Activated CD4-positive, alpha-beta T cell treated with anti-CD3 and anti-CD28 coated beads, Interleukin-10, Interleukin-2, amounts not matched to agents 100 ng/mL and 50 ng/mL, durations not matched to agents 16 hours and 8 hours (primary cell): ENCODE measurements around the gene ALPI.
"Not testable (repeated sequence)": the region's sequence is repeated elsewhere in the genome, so short reads cannot be mapped to it uniquely, and the experiment has no call there.

ENCODE experiments used
- DNase-seq: peaks from one replicate; pipeline ENCODE4 v3.0.0-alpha.2; 2020

ALPI gene

GRCh38 chr2:232443669-232444408 lies 12.1 kb upstream of the ALPI start:
- DNase-seq = not testable (repeated sequence)

- DNase-seq = peak; percentile 90
Measured at GRCh38 chr2:232444409-232445148, 11.4 kb upstream of the ALPI start.

DNA sequence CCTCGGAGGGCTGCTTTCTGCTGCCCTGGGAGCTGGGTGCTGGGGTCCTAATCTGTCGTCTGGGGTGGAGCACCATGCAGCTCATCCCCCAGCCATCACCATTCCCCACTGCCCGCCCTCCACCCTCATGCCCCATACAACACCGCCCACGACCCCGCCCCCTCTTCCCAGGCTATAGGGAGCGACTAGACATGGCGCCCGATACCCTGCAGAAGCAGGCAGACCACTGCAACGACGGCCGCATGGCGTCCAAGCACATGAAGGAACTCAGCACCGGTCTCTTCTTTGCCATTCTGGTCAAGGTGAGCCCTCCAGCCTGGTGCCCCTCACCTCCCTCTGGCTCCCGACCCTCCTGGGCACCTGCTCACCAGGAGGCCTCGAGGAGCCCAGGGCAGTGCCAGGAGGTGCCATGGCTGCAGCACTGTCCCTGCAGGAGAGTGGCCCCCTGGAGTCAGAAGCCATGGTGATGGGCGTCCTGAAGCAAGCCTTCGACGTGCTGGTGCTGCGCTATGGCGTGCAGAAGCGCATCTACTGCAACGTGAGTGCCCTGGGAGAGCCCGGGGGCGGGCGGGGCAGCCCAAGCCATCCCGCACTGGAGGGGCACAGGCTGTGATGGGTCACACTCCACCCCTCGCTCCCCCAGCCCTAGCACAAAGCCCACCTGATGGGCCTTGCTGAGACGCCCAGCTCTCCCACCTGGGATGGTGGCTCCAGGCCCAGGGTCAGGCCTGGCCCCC lies 10.6 kb upstream of the ALPI start:
- DNase-seq = not testable (repeated sequence)

DNA sequence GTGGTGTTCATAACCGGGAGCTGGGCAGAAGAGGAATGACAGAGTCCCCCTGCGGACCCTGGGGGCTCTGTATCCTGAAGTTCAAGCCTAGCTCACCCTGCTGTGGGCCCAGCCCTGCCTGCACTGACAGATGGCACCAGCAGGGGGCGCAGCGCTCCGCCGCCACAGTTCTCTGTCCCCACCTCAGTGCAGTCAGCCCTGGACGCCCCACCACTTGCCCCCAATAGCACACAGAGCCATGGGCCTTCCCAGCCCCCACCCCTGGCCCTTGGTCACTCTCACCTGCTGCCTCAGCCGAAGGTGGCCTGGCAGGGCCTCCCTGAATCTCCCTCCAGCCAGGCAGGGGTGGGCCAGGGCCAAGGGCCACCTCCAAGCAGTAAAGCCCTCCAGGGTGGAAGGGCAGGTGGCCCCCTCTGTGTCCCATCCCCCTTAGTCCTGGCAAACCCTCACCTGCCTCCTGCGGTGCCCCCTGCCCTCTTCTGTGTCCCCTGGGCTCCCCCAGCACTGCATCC lies 9.6 kb upstream of the ALPI start:
- not testable (repeated sequence) for DNase-seq

- no peak for DNase-seq
Measured at GRCh38 chr2:232447091-232447620, 8.8 kb upstream of the ALPI start.

- no peak for DNase-seq
Measured at GRCh38 chr2:232447638-232448303, 8.2 kb upstream of the ALPI start.

- DNase-seq = no peak
Measured at GRCh38 chr2:232448304-232448690, 7.7 kb upstream of the ALPI start.

GRCh38 chr2:232449964-232450363 lies 6.0 kb upstream of the ALPI start:
- no peak for DNase-seq

- not testable (repeated sequence) for DNase-seq
Measured at GRCh38 chr2:232451645-232452044, 4.3 kb upstream of the ALPI start.

DNA sequence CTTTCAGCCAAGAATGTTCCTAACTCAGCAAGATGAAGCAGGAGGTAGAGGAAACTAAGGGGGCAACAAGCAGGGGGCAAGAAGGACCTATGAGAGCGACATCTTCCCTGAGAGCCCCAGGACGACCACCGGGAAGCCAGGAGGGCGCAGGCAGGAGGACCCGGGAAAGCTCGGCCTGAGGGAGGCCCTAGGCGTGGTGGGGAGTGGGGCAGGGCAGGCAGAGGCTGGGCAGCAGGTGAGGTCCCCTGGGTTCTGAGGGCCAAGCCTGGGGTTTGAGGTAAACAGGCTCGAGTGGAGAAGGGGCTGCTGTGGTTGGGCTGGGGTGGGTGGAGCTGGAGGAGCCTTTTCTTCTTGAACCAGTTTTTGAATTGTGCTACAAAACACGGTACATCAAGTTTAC lies 1.3 kb upstream of the ALPI start:
- no peak for DNase-seq

GRCh38 chr2:232456296-232457120 lies 555 bp downstream of the ALPI start:
- DNase-seq = no peak

GRCh38 chr2:232457121-232458011 lies 1.4 kb downstream of the ALPI start:
- DNase-seq = no peak

DNA sequence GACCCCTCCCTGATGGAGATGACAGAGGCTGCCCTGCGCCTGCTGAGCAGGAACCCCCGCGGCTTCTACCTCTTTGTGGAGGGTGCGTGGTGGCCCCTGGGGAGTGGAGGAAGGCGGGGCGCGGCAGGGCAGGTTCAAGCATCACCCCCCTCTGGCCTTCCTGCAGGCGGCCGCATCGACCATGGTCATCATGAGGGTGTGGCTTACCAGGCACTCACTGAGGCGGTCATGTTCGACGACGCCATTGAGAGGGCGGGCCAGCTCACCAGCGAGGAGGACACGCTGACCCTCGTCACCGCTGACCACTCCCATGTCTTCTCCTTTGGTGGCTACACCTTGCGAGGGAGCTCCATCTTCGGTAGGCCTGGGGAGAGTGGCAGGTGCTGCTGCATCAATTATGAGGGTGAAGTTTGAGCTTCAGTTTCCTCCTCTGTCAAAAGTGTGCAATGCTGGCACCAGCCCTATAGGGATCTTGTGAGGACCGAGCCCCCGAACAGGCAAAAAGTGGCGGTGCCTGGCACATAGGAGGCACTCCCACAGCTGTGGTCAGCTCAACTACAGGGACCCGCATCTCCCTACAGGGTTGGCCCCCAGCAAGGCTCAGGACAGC lies 2.2 kb downstream of the ALPI start:
- DNase-seq = no peak

DNA sequence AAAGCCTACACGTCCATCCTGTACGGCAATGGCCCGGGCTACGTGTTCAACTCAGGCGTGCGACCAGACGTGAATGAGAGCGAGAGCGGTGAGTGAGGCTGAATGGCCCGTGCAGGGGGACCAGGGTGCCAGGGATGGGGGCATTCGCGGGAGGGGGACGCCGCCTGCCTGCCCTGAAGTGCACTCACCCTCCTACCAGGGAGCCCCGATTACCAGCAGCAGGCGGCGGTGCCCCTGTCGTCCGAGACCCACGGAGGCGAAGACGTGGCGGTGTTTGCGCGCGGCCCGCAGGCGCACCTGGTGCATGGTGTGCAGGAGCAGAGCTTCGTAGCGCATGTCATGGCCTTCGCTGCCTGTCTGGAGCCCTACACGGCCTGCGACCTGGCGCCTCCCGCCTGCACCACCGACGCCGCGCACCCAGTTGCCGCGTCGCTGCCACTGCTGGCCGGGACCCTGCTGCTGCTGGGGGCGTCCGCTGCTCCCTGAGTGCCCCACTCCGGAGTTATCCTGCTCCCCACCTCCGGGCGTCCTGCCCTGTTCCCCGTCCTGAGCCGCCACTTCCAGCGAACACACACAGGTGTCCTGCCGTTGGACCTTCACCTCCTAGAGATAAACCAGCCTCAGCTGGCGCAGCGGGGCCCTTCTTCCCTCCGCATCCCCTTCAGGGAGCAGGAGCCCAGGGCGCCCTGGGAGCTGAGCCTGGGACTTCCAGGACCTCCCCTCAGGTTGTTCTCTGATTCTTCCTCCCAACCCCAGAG lies 2.9 kb downstream of the ALPI start:
- DNase-seq = no peak

GRCh38 chr2:232459419-232460035 lies 3.6 kb downstream of the ALPI start:
- no peak for DNase-seq

- no peak for DNase-seq
Measured at GRCh38 chr2:232460171-232460570, 4.2 kb downstream of the ALPI start.

GRCh38 chr2:232463701-232464543 lies 8.0 kb downstream of the ALPI start:
- no peak for DNase-seq

DNA sequence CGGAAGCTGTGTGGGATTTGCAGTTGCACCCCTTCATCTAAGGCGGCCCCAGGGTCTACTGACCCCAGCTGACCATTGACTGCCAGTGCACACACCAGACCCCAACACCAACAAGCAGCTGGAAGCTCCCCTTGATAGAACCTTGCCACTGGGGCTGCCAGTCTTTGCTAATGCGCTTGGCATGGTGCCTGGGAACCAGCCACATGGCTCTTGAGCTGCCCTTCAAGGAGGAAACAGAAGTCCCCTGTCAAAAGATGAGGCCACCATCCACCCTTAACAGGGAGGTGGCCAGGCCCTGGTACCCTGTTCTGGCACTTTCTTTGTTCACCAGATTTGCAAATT lies 8.6 kb downstream of the ALPI start:
- no peak for DNase-seq
